ENCODE measurements around the gene PPP3R2. TPM values are rescaled to one million over a fixed set of nuclear protein-coding genes. Genes with fewer than 3 reads are reported as not detected.
A peak's percentile ranks its signal among the peaks of the same experiment; 100 is the strongest.
"Not testable (repeated sequence)": the region's sequence is repeated elsewhere in the genome, so short reads cannot be mapped to it uniquely, and the experiment has no call there.

PPP3R2 gene
- total RNA-seq, 1 experiment from 2014 or later, result not detected

DNA sequence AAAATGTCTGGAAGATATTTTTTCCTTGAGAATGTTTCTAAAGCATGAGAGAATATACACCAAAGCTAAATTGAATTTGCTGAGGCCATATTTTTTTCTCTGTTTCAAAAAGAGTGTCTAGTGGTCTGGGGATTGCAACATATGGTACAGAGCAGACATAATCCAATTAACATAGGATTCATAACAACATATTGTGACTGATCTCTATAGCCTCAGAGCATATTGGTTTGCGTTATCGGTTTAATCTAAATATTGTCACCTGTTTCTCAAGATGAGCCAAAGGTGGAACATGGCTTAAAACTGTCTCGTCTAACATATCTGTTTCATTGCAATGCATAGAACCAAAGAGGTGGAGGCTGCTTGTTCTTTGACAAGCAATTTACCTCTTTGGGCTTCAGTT, 3.9 kb downstream of the PPP3R2 start:
- no TSS peak for BruUV-seq (replicated peaks)
- H3K4me1 ChIP-seq (ENCODE audit: control insufficient read depth in 1 of 2, insufficient read depth in 2 of 2, low read length in 2 of 2), result peaks cover 0 to 12% of the 10 kb centered on the region in 2 experiments; a peak in 2 of 4 replicates
- DNase-seq (ENCODE audit: low read depth, low spot score), result no peak
- H3K79me2 ChIP-seq (ENCODE audit: insufficient read depth, low read length), result no peaks in the 10 kb centered on the region
- H2AFZ ChIP-seq (ENCODE audit: low read depth, low read length, poor library complexity, severe bottlenecking), result no peak overlapping the region
- H3K36me3 ChIP-seq (ENCODE audit: control insufficient read depth in 1 of 2, insufficient read depth in 2 of 2, low read length in 2 of 2), result no peaks in the 10 kb centered on the region
- H3K9me2 ChIP-seq (ENCODE audit: insufficient read depth), result no peaks in the 10 kb centered on the region
- no peak overlapping the region for H3K4me3 ChIP-seq (replicated peaks in 1 of 2; ENCODE audit: low read depth in 1 of 2, low read length in 2 of 2)
- no peak for ATAC-seq
- CTCF ChIA-PET, result no interaction called here
- intact Hi-C loops (cut with micrococcal nuclease), result no loop called here
- TF ChIP-seq SIN3A (IDR thresholded peaks at IDR 0.05; ENCODE audit: low read depth), result no peak
- no peak for TF ChIP-seq POLR2A (IDR thresholded peaks at IDR 0.05; ENCODE audit: borderline replicate concordance, extremely low read depth, insufficient read depth, insufficient read length)
- no peak for TF ChIP-seq RAD21 (IDR thresholded peaks at IDR 0.05; ENCODE audit: low read depth)
- POLR2A ChIA-PET, result no interaction called here
- H4K20me1 ChIP-seq (ENCODE audit: insufficient read depth), result no peaks in the 10 kb centered on the region
- H3K9me3 ChIP-seq (ENCODE audit: control insufficient read depth in 1 of 2, insufficient read depth in 1 of 2, low read depth in 1 of 2, low read length in 2 of 2), result no peaks in the 10 kb centered on the region
- H3K9ac ChIP-seq (ENCODE audit: low read length), result no peak overlapping the region
- RAD21 ChIA-PET (ENCODE audit: low non-redundant PET in 1 of 2, low total read pairs in 2 of 2, uncharacterized antibody in 2 of 2, unreplicated experiment in 2 of 2), result no interaction called here
- H3K4me2 ChIP-seq (ENCODE audit: low read length), result no peak overlapping the region
- peaks cover 7% of the 10 kb centered on the region; the same call in 1 of the 2 replicates for H3K27me3 ChIP-seq (ENCODE audit: insufficient read depth, low read length)
- no peak overlapping the region for H3K27ac ChIP-seq (ENCODE audit: low read depth, low read length)

- POLR2A ChIA-PET; H4K20me1 ChIP-seq (ENCODE audit: insufficient read depth); intact Hi-C loops (cut with micrococcal nuclease); BruUV-seq (replicated peaks); RAD21 ChIA-PET (ENCODE audit: low non-redundant PET in 1 of 2, low total read pairs in 2 of 2, uncharacterized antibody in 2 of 2, unreplicated experiment in 2 of 2); H3K9me2 ChIP-seq (ENCODE audit: insufficient read depth); CTCF ChIA-PET; H3K27ac ChIP-seq (ENCODE audit: low read depth, low read length); H3K9ac ChIP-seq (ENCODE audit: low read length); H3K36me3 ChIP-seq (ENCODE audit: control insufficient read depth in 1 of 2, insufficient read depth in 2 of 2, low read length in 2 of 2); H2AFZ ChIP-seq (ENCODE audit: low read depth, low read length, poor library complexity, severe bottlenecking); H3K4me3 ChIP-seq (replicated peaks in 1 of 2; ENCODE audit: low read depth in 1 of 2, low read length in 2 of 2); H3K9me3 ChIP-seq (ENCODE audit: control insufficient read depth in 1 of 2, insufficient read depth in 1 of 2, low read depth in 1 of 2, low read length in 2 of 2); H3K27me3 ChIP-seq (ENCODE audit: insufficient read depth, low read length); H3K79me2 ChIP-seq (ENCODE audit: insufficient read depth, low read length): not testable (repeated sequence)
- DNase-seq (ENCODE audit: low read depth, low spot score), result peak; percentile 27
- peak overlapping the region; percentile 25; the same call in 1 of the 2 replicates for H3K4me2 ChIP-seq (ENCODE audit: low read length)
- TF ChIP-seq JUND (IDR thresholded peaks at IDR 0.05), result peak; percentile 18; the same call in 1 of the 2 replicates
- peak; percentile 35; the same call in 1 of the 2 replicates for TF ChIP-seq FOSL1 (IDR thresholded peaks at IDR 0.05; ENCODE audit: low read depth)
- ATAC-seq, result peak; percentile 82
- peaks cover 0 to 12% of the 10 kb centered on the region in 2 experiments; a peak in 2 of 4 replicates for H3K4me1 ChIP-seq (ENCODE audit: control insufficient read depth in 1 of 2, insufficient read depth in 2 of 2, low read length in 2 of 2)
Measured at GRCh38 chr9:101590074-101590473, 4.7 kb downstream of the PPP3R2 start.

Measured in HCT116 (cell line).